H1 (cell line): ENCODE results near the gene IL17REL.

ENCODE experiments used
- CTCF ChIP-seq, 3 experiments: IDR thresholded peaks; 1 replicate in 2 of 3; 2 replicates in 1 of 3; pipeline versions ENCODE4 v1.5.1 to v1.6.1; 2011; ENCODE audit warnings: low read length in 3 of 3, mild to moderate bottlenecking in 3 of 3, inconsistent platforms in 2 of 3, low read depth in 1 of 3, moderate library complexity in 1 of 3; ENCODE audit not compliant: insufficient read depth in 1 of 3; ENCODE audit errors: control extremely low read depth in 1 of 3
- EP300 ChIP-seq, 2 experiments: IDR thresholded peaks; 1 replicate in 1 of 2; 2 replicates in 1 of 2; pipeline ENCODE4 v1.6.1; 2011 to 2012; ENCODE audit warnings: low read depth in 2 of 2, low read length in 2 of 2, mild to moderate bottlenecking in 2 of 2, borderline replicate concordance in 1 of 2, inconsistent platforms in 1 of 2, moderate library complexity in 1 of 2
- EZH2 ChIP-seq: fragments of 200-600 bp; sonication (generic); IDR thresholded peaks from 2 replicates; pipeline ENCODE4 v1.7.1; 2012; ENCODE audit warnings: low read depth, mild to moderate bottlenecking, moderate library complexity, low read length, inconsistent platforms; ENCODE audit not compliant: severe bottlenecking
- HDAC2 ChIP-seq, 2 experiments: fragments of 300-600 bp in 1 of 2; sonication (generic) in 1 of 2; IDR thresholded peaks; 2 replicates each; pipeline ENCODE4 v1.6.1; 2011 to 2012; ENCODE audit warnings: low read depth in 2 of 2, low read length in 2 of 2, mild to moderate bottlenecking in 2 of 2, moderate library complexity in 2 of 2, borderline replicate concordance in 1 of 2, inconsistent platforms in 1 of 2
- MAX ChIP-seq: IDR thresholded peaks from 2 replicates; pipeline ENCODE4 v1.6.1; 2012; ENCODE audit warnings: inconsistent platforms
- POLR2A ChIP-seq, 2 experiments: IDR thresholded peaks; 1 replicate in 1 of 2; 2 replicates in 1 of 2; pipeline ENCODE4 v1.6.1; 2011; ENCODE audit warnings: low read depth in 2 of 2, low read length in 2 of 2, mild to moderate bottlenecking in 2 of 2; ENCODE audit errors: control extremely low read depth in 1 of 2
- POLR2AphosphoS5 ChIP-seq: IDR thresholded peaks from 2 replicates; pipeline ENCODE4 v1.6.1; 2011; ENCODE audit warnings: low read depth, low read length
- USF2 ChIP-seq: IDR thresholded peaks from 2 replicates; pipeline ENCODE4 v1.6.1; 2011; ENCODE audit warnings: low read length, improper control_type of control experiment

- TF ChIP-seq EP300 (IDR thresholded peaks at IDR 0.05; ENCODE audit: borderline replicate concordance in 1 of 2, low read depth in 2 of 2, low read length in 2 of 2) (no peak), CTCF (IDR thresholded peaks at IDR 0.05; ENCODE audit: control extremely low read depth in 1 of 3, insufficient read depth in 1 of 3, low read depth in 1 of 3, low read length in 3 of 3) (no peak), USF2 (no peak), MAX (no peak), HDAC2 (IDR thresholded peaks at IDR 0.05; ENCODE audit: borderline replicate concordance in 1 of 2, low read depth in 2 of 2, low read length in 2 of 2) (no peak), EZH2 (no peak), POLR2A (IDR thresholded peaks at IDR 0.05; ENCODE audit: control extremely low read depth in 1 of 2, low read depth in 2 of 2, low read length in 2 of 2) (no peak), POLR2AphosphoS5 (no peak)
Measured at GRCh38 chr22:50016988-50017700, 4.6 kb upstream of the IL17REL start.
